Psoas muscle (tissue), 8 donors: ENCODE results near the gene STXBP6. TPM values are rescaled to one million over a fixed set of nuclear protein-coding genes. Genes with fewer than 3 reads are reported as not detected.

ENCODE experiments used
- ATAC-seq, 4 donors: fragments of 200-7000 bp; cut with Tn5 transposase; one replicate each; pipeline ENCODE4 v1.9.1; 2020; ENCODE audit warnings: moderate library complexity in 3 of 4, mild to moderate bottlenecking in 2 of 4
- DNase-seq, 2 donors: peaks; one replicate each; pipeline ENCODE4 v3.0.0-alpha.2; 2020
- H3K27ac ChIP-seq: fragments of 200-600 bp; one replicate; pipeline ENCODE4 v1.8.0; 2022
- H3K27me3 ChIP-seq, 3 donors: fragments of 200-600 bp in 1 of 3; one replicate each; pipeline versions ENCODE4 v1.6.1 to v1.8.0; 2013 to 2022; ENCODE audit warnings: low read length in 2 of 3, mild to moderate bottlenecking in 2 of 3, moderate library complexity in 1 of 3; ENCODE audit not compliant: insufficient read depth in 3 of 3
- H3K36me3 ChIP-seq, 2 donors: fragments of 200-600 bp in 1 of 2; one replicate each; pipeline versions ENCODE4 v1.6.1 to v1.8.0; 2013 to 2022; ENCODE audit warnings: low read depth in 1 of 2, mild to moderate bottlenecking in 1 of 2, moderate library complexity in 1 of 2; ENCODE audit not compliant: insufficient read depth in 1 of 2
- H3K4me1 ChIP-seq: fragments of 200-600 bp; one replicate; pipeline ENCODE4 v1.8.0; 2022
- H3K4me3 ChIP-seq: fragments of 200-600 bp; one replicate; pipeline ENCODE4 v1.8.0; 2022; ENCODE audit warnings: mild to moderate bottlenecking
- H3K9me3 ChIP-seq: fragments of 200-600 bp; one replicate; pipeline ENCODE4 v1.8.0; 2022
- WGBS, 3 donors: extraction: QIAGEN DNeasy Blood & Tissue Kit; methylation state at CpG; one replicate each; pipeline versions ENCODE4 v1.1.6 to v1.1.7; 2013; 5-methylcytosine and 5-hydroxymethylcytosine counted together
- intact Hi-C, 2 donors: fragments of 100-400 bp; cut with DNase I; formaldehyde crosslinking; loops; one replicate each; pipeline versions ENCODE4 v1.11.0 to v1.14.2; 2022
- polyA plus RNA-seq, 3 donors: library from polyadenylated mRNA; stranded (reverse); fragments of 200-250 nt; gene quantifications; one replicate each; pipeline ENCODE4 v1.2.3, GENCODE V29; 2013
- total RNA-seq, 4 donors: library from RNA; stranded (reverse); fragmentation: NEBNext Ultra II Directional in 2 of 4; extraction: Animal tissue kit (Norgen Biotek cat#: 25700) in 2 of 4; gene quantifications; one replicate each; pipeline versions ENCODE4 v1.2.1 to v1.2.4, GENCODE V29; 2021 to 2023
- TF ChIP-seq, protein P1 (sequence below): fragments of 200-600 bp; IDR thresholded peaks from one replicate; pipeline ENCODE4 v1.8.0; 2022; ENCODE audit warnings: antibody characterized with exemption
- donor health status: healthy with polysubstance abuse.
- donor health status: DM: no; HTN: no; CAD: no; lungs with moderate emphysema.
- donor health status: Bipolar disorder and iron deficiency.
- donor health status: healthy.
- donor health status: DM: yes; HTN: yes; CAD: no.
- donor health status: DM: no; HTN: no; CAD: no.
- donor health status: DM: no; HTN: no; CAD: no.
- donor health status: DM: yes; HTN: yes; CAD: no.

Gene STXBP6
- total and polyA plus RNA-seq, 7 donors = 1.1 to 3.5 (median 2.2) TPM

GRCh38 chr14:25003537-25003936, 46.4 kb downstream of the STXBP6 start:
- no peaks in the 10 kb centered on the region for H3K27me3 ChIP-seq
- DNase-seq = no peak
- no peak for ATAC-seq

DNA sequence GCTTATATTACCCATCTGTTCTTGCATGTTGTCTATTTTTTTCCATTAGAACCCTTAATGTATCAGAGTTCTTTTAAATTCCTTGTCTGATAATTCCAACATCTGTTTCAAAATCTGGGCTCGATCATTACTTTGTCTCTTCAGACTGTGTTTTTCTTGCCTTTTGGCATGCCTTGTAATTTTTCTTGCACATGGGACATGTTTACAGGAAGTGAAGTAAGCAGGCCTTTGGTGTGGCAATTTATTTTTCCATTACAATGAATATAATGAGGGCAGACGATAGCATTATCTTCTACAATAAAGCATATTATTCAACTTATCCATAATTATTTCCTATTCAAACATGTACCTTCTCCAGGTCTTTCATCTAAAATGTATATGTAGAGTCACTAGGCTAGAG, 48.3 kb downstream of the STXBP6 start:
- Histone ChIP-seq H3K27ac (peak overlapping the region; percentile 32), H3K4me3 (no peak overlapping the region)
- 27 to 44% (median 29%) methylated on average over 2 of the region's 2 CpGs for WGBS, 3 donors

More at GRCh38 chr14:25003537-25003936, 46.4 kb downstream of the STXBP6 start:
- Histone ChIP-seq H3K36me3 (no peaks in the 10 kb centered on the region), H3K4me1 (no peaks in the 10 kb centered on the region), H3K4me3 (no peak overlapping the region), H3K9me3 (no peaks in the 10 kb centered on the region), H3K27ac (peak overlapping the region; percentile 23)
- WGBS, 3 donors = 80 to 88% (median 86%) methylated on average over 1 of the region's 1 CpG
- TF ChIP-seq, protein P1, sequence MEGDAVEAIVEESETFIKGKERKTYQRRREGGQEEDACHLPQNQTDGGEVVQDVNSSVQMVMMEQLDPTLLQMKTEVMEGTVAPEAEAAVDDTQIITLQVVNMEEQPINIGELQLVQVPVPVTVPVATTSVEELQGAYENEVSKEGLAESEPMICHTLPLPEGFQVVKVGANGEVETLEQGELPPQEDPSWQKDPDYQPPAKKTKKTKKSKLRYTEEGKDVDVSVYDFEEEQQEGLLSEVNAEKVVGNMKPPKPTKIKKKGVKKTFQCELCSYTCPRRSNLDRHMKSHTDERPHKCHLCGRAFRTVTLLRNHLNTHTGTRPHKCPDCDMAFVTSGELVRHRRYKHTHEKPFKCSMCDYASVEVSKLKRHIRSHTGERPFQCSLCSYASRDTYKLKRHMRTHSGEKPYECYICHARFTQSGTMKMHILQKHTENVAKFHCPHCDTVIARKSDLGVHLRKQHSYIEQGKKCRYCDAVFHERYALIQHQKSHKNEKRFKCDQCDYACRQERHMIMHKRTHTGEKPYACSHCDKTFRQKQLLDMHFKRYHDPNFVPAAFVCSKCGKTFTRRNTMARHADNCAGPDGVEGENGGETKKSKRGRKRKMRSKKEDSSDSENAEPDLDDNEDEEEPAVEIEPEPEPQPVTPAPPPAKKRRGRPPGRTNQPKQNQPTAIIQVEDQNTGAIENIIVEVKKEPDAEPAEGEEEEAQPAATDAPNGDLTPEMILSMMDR = no peak
- intact Hi-C loops = no loop called here

DNA sequence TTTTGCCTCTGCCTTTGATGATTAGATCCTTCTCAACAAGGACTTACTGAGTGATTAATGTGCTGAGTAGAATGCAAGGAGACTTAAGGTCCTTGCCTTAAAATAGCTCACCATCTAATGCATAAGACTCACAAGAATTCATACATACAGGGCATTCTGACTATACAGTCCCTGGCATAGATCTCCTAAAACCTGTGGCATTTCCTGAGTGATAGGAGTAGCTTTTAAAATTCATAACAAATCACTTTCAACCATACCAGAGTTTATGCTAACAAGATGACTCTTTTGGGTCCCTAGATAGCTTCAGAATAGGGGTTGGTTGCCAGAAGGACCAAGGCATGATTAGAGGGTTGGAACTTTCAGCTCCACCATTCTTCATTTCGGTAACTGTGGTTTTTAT, 48.8 kb downstream of the STXBP6 start:
- no peaks in the 10 kb centered on the region for H3K9me3 ChIP-seq
- intact Hi-C loops = no loop called here
- H3K36me3 ChIP-seq = no peaks in the 10 kb centered on the region
- DNase-seq = no peak
- no peak overlapping the region for H3K4me3 ChIP-seq
- ATAC-seq = no peak
- TF ChIP-seq, protein P1 = no peak
- H3K27ac ChIP-seq = peak overlapping the region; percentile 32
- 73 to 80% (median 77%) methylated on average over 1 of the region's 1 CpG for WGBS, 3 donors
- no peaks in the 10 kb centered on the region for H3K27me3 ChIP-seq
- H3K4me1 ChIP-seq = no peaks in the 10 kb centered on the region

More for the DNA sequence above, 48.3 kb downstream of the STXBP6 start:
- DNase-seq = no peak
- no peaks in the 10 kb centered on the region for H3K4me1 ChIP-seq
- peak in 1 of 4 donors; percentile 61 for ATAC-seq
- no peaks in the 10 kb centered on the region for H3K9me3 ChIP-seq
- H3K36me3 ChIP-seq = no peaks in the 10 kb centered on the region
- H3K27me3 ChIP-seq = no peaks in the 10 kb centered on the region
- intact Hi-C loops = no loop called here
- TF ChIP-seq, protein P1 = no peak

GRCh38 chr14:24999157-24999556, 50.8 kb downstream of the STXBP6 start:
- H3K4me3 ChIP-seq = no peak overlapping the region
- no peaks in the 10 kb centered on the region for H3K36me3 ChIP-seq
- TF ChIP-seq, protein P1 = no peak
- WGBS, 3 donors = 94 to 97% (median 95%) methylated on average over 4 of the region's 4 CpGs
- H3K4me1 ChIP-seq = no peaks in the 10 kb centered on the region
- no peak for ATAC-seq
- H3K27me3 ChIP-seq = no peaks in the 10 kb centered on the region
- H3K9me3 ChIP-seq = no peaks in the 10 kb centered on the region
- no peak overlapping the region for H3K27ac ChIP-seq
- DNase-seq = no peak
- intact Hi-C loops = no loop called here
